Measurements from ENCODE around the gene GAS7. TPM values are rescaled to one million over a fixed set of nuclear protein-coding genes. Genes with fewer than 3 reads are reported as not detected.

Gene GAS7
- total and polyA plus RNA-seq, 2 of the 13 experiments (the other 11 are each of a cell fraction or from before 2014, with no cell fraction given): 1.0 to 5.2 TPM

DNA sequence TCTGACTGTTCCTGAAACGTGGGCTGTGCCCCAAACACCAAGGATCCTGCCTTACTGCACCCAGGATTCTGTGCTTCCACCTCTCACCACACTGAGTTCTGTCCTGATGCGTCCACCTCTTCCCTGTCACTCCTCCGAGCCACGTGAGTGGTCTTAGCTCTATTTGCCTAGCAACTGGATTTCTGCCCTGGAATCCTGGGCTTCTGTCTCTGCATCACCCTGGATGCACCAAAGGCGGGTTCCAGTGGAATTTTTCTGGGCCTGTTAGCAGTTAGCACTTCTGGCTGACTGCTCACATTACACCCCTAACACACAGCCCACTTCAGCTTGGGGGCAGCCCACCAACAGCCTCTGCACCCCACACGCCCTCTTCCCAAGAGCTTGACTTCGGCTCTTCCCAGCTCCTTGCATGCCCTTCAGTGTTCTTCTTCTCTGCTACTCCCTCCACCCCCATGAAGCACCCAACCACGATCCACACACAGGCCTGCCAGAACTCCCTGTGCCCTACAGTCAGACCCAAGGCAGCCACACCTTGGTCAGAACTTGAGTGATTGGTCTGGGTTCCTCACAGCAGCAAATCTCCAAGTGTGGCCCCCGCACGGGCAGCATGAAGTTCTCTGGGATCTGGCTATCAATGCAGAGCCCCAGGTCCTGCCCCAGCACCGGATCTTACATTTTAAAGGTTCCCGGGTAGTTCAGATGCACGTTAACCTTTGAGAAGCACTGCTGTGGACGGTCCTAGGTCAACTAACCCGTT is 163.5 kb downstream of the GAS7 start:
- DNase-seq (ENCODE audit: low spot score) (no peak), FAIRE-seq (no peak), ATAC-seq (no peak)
- WGBS (ENCODE audit: low lambda C conversion rate): 6% methylated on average over 13 of the region's 15 CpGs
- Histone ChIP-seq H3K27me3 (ENCODE audit: control insufficient read depth in 1 of 2, insufficient read depth in 2 of 2, low read length in 2 of 2) (peaks cover 3 to 39% of the 10 kb centered on the region in 2 experiments; a peak in 3 of 5 replicates), H3K4me3 (replicated peaks in 1 of 3; ENCODE audit: insufficient read depth in 1 of 3, low read depth in 2 of 3, low read length in 3 of 3) (no peak overlapping the region), H3K4me2 (ENCODE audit: low read depth, low read length) (no peak overlapping the region), H3K79me2 (ENCODE audit: insufficient read depth, low read length) (no peaks in the 10 kb centered on the region), H4K20me1 (ENCODE audit: insufficient read depth, low read length) (no peaks in the 10 kb centered on the region), H3K9me3 (ENCODE audit: low read length) (no peaks in the 10 kb centered on the region), H3K27ac (ENCODE audit: extremely low read length, insufficient read depth, low read length) (no peak overlapping the region), H2AFZ (ENCODE audit: low read length) (no peak overlapping the region), H3K9ac (ENCODE audit: insufficient read depth, low read depth, low read length) (no peak overlapping the region), H3K36me3 (replicated peaks in 1 of 2; ENCODE audit: control insufficient read depth in 1 of 2, insufficient read depth in 2 of 2, low read length in 2 of 2) (no peaks in the 10 kb centered on the region), H3K4me1 (ENCODE audit: insufficient read depth, low read length) (peaks cover 10% of the 10 kb centered on the region)
- in situ Hi-C loops (cut with HindIII; ENCODE audit: extremely low pct_ligation_motif_present, low pct_unique_long_range_greater_than_20kb): no loop called here
- no TSS peak for BruUV-seq (replicated peaks)
- intact Hi-C loops (cut with micrococcal nuclease; ENCODE audit: unreplicated experiment): no loop called here
- TF ChIP-seq RBAK (CRISPR knock-in tag; IDR thresholded peaks at IDR 0.05): no peak
- TF ChIP-seq, protein P1, sequence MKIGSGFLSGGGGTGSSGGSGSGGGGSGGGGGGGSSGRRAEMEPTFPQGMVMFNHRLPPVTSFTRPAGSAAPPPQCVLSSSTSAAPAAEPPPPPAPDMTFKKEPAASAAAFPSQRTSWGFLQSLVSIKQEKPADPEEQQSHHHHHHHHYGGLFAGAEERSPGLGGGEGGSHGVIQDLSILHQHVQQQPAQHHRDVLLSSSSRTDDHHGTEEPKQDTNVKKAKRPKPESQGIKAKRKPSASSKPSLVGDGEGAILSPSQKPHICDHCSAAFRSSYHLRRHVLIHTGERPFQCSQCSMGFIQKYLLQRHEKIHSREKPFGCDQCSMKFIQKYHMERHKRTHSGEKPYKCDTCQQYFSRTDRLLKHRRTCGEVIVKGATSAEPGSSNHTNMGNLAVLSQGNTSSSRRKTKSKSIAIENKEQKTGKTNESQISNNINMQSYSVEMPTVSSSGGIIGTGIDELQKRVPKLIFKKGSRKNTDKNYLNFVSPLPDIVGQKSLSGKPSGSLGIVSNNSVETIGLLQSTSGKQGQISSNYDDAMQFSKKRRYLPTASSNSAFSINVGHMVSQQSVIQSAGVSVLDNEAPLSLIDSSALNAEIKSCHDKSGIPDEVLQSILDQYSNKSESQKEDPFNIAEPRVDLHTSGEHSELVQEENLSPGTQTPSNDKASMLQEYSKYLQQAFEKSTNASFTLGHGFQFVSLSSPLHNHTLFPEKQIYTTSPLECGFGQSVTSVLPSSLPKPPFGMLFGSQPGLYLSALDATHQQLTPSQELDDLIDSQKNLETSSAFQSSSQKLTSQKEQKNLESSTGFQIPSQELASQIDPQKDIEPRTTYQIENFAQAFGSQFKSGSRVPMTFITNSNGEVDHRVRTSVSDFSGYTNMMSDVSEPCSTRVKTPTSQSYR (CRISPR knock-in tag; IDR thresholded peaks at IDR 0.05; ENCODE audit: borderline replicate concordance): no peak
- no peak for TF ChIP-seq ZNF431 (CRISPR knock-in tag; IDR thresholded peaks at IDR 0.05; ENCODE audit: borderline replicate concordance, low read depth)
- ChIA-PET POLR2A (no interaction called here), CTCF (ENCODE audit: low intra/inter-chr PET ratio, low total read pairs) (no interaction called here)

DNA sequence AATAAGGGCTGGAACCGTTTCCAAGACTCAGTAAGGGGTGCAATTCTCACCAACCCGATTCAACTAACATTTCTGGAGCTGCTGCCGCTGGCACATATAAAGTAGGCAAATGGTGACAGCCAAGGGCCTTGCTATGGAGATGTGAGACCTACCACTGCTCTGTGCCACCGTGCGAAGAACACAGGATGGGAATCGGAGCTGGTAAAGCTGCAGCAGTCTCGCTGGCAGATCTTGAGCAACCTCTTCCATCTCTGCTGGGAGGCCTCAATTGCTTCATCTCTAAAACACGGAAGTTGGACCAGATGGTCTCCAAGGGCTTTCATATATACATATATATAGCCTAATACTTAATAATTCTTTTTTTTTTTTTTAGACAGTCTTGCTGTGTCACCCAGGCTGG is 164.4 kb downstream of the GAS7 start:
- Histone ChIP-seq H3K79me2 (ENCODE audit: insufficient read depth, low read length) (no peaks in the 10 kb centered on the region), H3K27ac (ENCODE audit: extremely low read length, insufficient read depth, low read length) (no peak overlapping the region), H3K9ac (ENCODE audit: insufficient read depth, low read depth, low read length) (no peak overlapping the region), H2AFZ (ENCODE audit: low read length) (no peak overlapping the region), H4K20me1 (ENCODE audit: insufficient read depth, low read length) (no peaks in the 10 kb centered on the region), H3K4me2 (ENCODE audit: low read depth, low read length) (no peak overlapping the region), H3K4me1 (ENCODE audit: insufficient read depth, low read length) (peaks cover 10% of the 10 kb centered on the region), H3K4me3 (replicated peaks in 1 of 3; ENCODE audit: insufficient read depth in 1 of 3, low read depth in 2 of 3, low read length in 3 of 3) (no peak overlapping the region), H3K9me3 (ENCODE audit: low read length) (no peaks in the 10 kb centered on the region), H3K27me3 (ENCODE audit: control insufficient read depth in 1 of 2, insufficient read depth in 2 of 2, low read length in 2 of 2) (peaks cover 3 to 39% of the 10 kb centered on the region in 2 experiments; a peak in 3 of 5 replicates), H3K36me3 (replicated peaks in 1 of 2; ENCODE audit: control insufficient read depth in 1 of 2, insufficient read depth in 2 of 2, low read length in 2 of 2) (no peaks in the 10 kb centered on the region)
- no peak for ATAC-seq
- no peak for FAIRE-seq
- intact Hi-C loops (cut with micrococcal nuclease; ENCODE audit: unreplicated experiment) (no loop called here), in situ Hi-C loops (cut with HindIII; ENCODE audit: extremely low pct_ligation_motif_present, low pct_unique_long_range_greater_than_20kb) (no loop called here)
- ChIA-PET POLR2A (no interaction called here), CTCF (ENCODE audit: low intra/inter-chr PET ratio, low total read pairs) (no interaction called here)
- no peak for DNase-seq (ENCODE audit: low spot score)
- WGBS (ENCODE audit: low lambda C conversion rate): 37% methylated on average over 6 of the region's 8 CpGs
- BruUV-seq (replicated peaks): no TSS peak
- no peak for TF ChIP-seq ATF7 (IDR thresholded peaks at IDR 0.05)
- TF ChIP-seq ATF7 (CRISPR knock-in tag; IDR thresholded peaks at IDR 0.05): no peak
- no peak for TF ChIP-seq PHF21A (CRISPR knock-in tag; IDR thresholded peaks at IDR 0.05)
- TF ChIP-seq ZBTB34 (CRISPR knock-in tag; IDR thresholded peaks at IDR 0.05): no peak
